ENCODE results near the gene TTLL7. TPM values are rescaled to one million over a fixed set of nuclear protein-coding genes. Genes with fewer than 3 reads are reported as not detected.

Gene TTLL7
- polyA plus RNA-seq, 1 donor (not counting 4 experiments of a cell fraction or from before 2014, with no cell fraction given): 8.1 TPM

- Histone ChIP-seq H3K4me2 (ENCODE audit: control insufficient read depth, extremely low read depth, insufficient read depth, low read depth, low read length) (peak overlapping the region; percentile 55), H3K4me1 (ENCODE audit: control insufficient read depth, extremely low read depth, insufficient read depth, low read length) (peaks cover 30% of the 10 kb centered on the region), H3K9me1 (ENCODE audit: control insufficient read depth, extremely low read depth, insufficient read depth, low read length) (no peaks in the 10 kb centered on the region), H2AFZ (ENCODE audit: control insufficient read depth, low read length) (peak overlapping the region; percentile 48), H3K9me3 (ENCODE audit: control insufficient read depth, low read depth, low read length) (no peaks in the 10 kb centered on the region), H3K27me3 (ENCODE audit: control insufficient read depth, extremely low read depth, insufficient read depth, low read length) (no peaks in the 10 kb centered on the region), H3K4me3 (ENCODE audit: control insufficient read depth in 2 of 3, extremely low read depth in 1 of 3, insufficient read depth in 2 of 3, low read depth in 1 of 3, low read length in 3 of 3) (no peak overlapping the region), H3K79me2 (ENCODE audit: control insufficient read depth, insufficient read depth, low read length) (no peaks in the 10 kb centered on the region), H4K20me1 (ENCODE audit: control insufficient read depth, extremely low read depth, insufficient read depth, low read length) (no peaks in the 10 kb centered on the region), H3K36me3 (ENCODE audit: control insufficient read depth in 2 of 2, extremely low read depth in 1 of 2, insufficient read depth in 2 of 2, low read length in 2 of 2) (no peaks in the 10 kb centered on the region), H3K9ac (ENCODE audit: control insufficient read depth, extremely low read depth, insufficient read depth, low read length) (no peak overlapping the region), H3K27ac (ENCODE audit: control insufficient read depth, insufficient read depth, low read length) (peak overlapping the region; percentile 66)
- dilution Hi-C loops (cut with MboI; ENCODE audit: extremely low pct_ligation_motif_present, low sequenced_read_pairs): no loop called here
- TF ChIP-seq CTCF (optimal IDR thresholded peaks at IDR 0.05 in 1 of 3, IDR thresholded peaks at IDR 0.05 in 1 of 3, conservative IDR thresholded peaks at IDR 0.05 in 1 of 3; ENCODE audit: extremely low read depth in 1 of 3, insufficient read depth in 2 of 3, low read length in 3 of 3): no peak
- no peak for TF ChIP-seq EZH2 (IDR thresholded peaks at IDR 0.05; ENCODE audit: low read length)
- FAIRE-seq (peak; percentile 90), DNase-seq (ENCODE audit: low read depth, low spot score) (peak; percentile 13)
Observed at GRCh38 chr1:83900524-83900923, 98.4 kb downstream of the TTLL7 start.

- H3K4me3 ChIP-seq (ENCODE audit: control insufficient read depth in 2 of 3, extremely low read depth in 1 of 3, insufficient read depth in 2 of 3, low read depth in 1 of 3, low read length in 3 of 3): no peak overlapping the region
- dilution Hi-C loops (cut with MboI; ENCODE audit: extremely low pct_ligation_motif_present, low sequenced_read_pairs): no loop called here
Observed at GRCh38 chr1:83897516-83897915, 101.4 kb downstream of the TTLL7 start.

More at GRCh38 chr1:83897516-83897915, 101.4 kb downstream of the TTLL7 start:
- Histone ChIP-seq H4K20me1 (ENCODE audit: control insufficient read depth, extremely low read depth, insufficient read depth, low read length) (no peaks in the 10 kb centered on the region), H3K4me1 (ENCODE audit: control insufficient read depth, extremely low read depth, insufficient read depth, low read length) (peaks cover 30% of the 10 kb centered on the region), H3K27ac (ENCODE audit: control insufficient read depth, insufficient read depth, low read length) (no peak overlapping the region), H3K36me3 (ENCODE audit: control insufficient read depth in 2 of 2, extremely low read depth in 1 of 2, insufficient read depth in 2 of 2, low read length in 2 of 2) (no peaks in the 10 kb centered on the region), H3K27me3 (ENCODE audit: control insufficient read depth, extremely low read depth, insufficient read depth, low read length) (no peaks in the 10 kb centered on the region), H3K4me2 (ENCODE audit: control insufficient read depth, extremely low read depth, insufficient read depth, low read depth, low read length) (no peak overlapping the region), H3K79me2 (ENCODE audit: control insufficient read depth, insufficient read depth, low read length) (no peaks in the 10 kb centered on the region), H3K9me1 (ENCODE audit: control insufficient read depth, extremely low read depth, insufficient read depth, low read length) (no peaks in the 10 kb centered on the region), H3K9ac (ENCODE audit: control insufficient read depth, extremely low read depth, insufficient read depth, low read length) (no peak overlapping the region), H3K9me3 (ENCODE audit: control insufficient read depth, low read depth, low read length) (no peaks in the 10 kb centered on the region), H2AFZ (ENCODE audit: control insufficient read depth, low read length) (peak overlapping the region; percentile 58)
- no peak for TF ChIP-seq EZH2 (IDR thresholded peaks at IDR 0.05; ENCODE audit: low read length)
- TF ChIP-seq CTCF (optimal IDR thresholded peaks at IDR 0.05 in 1 of 3, IDR thresholded peaks at IDR 0.05 in 1 of 3, conservative IDR thresholded peaks at IDR 0.05 in 1 of 3; ENCODE audit: extremely low read depth in 1 of 3, insufficient read depth in 2 of 3, low read length in 3 of 3): no peak
- no peak for DNase-seq (ENCODE audit: low read depth, low spot score)
- FAIRE-seq: peak; percentile 90
